Stimulated activated CD8-positive, alpha-beta memory T cell treated with anti-CD3 and anti-CD28 coated beads, Interleukin-12 subunit alpha, Interleukin-12 subunit beta, amount 100 ng/mL, for 24 hours (primary cell): ENCODE data around the gene DTX4.
"Not testable (repeated sequence)": the region's sequence is repeated elsewhere in the genome, so short reads cannot be mapped to it uniquely, and the experiment has no call there.

Source experiments
- DNase-seq: peaks from one replicate; pipeline ENCODE4 v3.0.0-alpha.2; 2020; ENCODE audit errors: extremely low read depth

The DTX4 gene

DNA sequence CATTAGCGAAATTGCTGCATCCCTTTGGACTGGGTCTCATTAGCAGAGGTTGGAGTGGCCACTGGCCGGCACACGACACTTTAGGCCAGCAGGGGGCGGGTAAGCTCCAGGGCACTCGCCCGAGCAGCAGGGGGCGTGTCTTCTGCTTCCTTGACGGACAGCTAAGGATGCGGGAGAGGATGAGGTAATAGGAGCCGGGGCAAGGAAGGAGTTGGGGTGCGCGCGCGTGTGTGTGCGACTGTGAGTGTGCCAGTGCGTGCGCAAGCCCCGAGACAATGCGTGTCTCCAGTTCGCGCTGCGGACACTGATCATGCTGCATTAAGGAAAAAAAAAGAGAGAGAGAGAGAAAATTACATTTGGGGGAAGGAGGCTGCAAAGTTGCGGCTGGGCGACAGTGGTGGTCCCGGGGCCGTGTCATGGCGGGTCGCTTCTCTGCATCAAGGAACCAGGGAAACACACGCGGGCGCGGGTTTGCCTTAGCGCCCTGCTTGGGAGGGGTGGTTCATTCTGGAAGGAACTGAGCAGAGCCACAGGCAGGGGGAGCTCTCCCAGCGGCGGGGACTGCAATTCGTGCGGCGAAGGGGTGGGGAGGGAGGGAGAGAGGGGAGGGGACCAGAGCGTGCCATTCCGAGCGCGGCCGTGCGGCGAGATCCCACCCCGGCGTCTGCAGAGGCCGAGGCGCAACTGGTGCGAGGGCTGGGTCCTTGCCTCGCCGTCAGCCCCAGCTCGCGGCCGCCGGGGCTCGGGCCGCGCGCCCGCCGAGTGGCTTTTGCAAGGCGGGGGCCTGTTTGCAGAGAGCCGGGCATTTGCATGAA, at the start of gene DTX4:
DTX4 (plus strand) TSS at position 625 of the 815 bp plus-strand sequence. CDS start 464 bp downstream, outside the sequence.
- DNase-seq: peak; percentile 78

DNA sequence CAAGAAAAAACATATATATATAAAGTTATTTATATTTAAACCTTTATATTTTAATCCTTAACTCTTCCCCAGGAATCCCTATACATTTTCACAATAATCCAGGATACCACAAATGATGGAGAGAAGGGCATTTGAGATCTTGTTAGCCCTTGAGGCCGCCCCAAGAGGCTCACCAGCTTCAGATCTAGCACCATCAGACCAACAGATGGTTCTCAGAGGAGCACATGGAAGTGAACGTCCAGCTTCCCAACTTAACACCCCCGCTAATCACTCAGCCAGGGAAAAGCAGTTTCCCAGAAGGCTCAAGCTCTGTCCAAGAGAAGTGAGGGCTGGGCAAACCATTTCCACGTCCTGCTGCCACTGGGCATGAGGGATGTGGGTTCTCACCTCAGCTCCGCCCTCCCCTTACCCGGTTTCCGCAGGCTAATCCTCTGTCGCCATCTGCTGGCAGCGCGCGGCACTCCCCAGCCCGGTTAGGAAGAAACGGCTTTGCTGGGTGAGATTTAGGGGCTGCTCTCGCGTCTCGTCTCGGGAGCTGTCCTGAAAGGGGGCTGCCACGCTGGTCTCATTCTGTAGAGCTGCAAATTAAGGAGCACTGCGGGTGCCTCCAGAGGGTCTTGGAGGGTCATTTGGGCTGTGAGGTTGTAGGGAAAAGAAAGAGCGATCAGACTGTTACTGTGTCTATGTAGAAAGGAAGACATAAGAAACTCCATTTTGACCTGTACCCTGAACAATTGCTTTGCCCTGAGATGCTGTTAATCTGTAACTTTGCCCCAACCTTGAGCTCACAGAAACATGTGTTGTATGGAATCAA, 36.1 kb upstream of the DTX4 start:
- DNase-seq: peak; percentile 58

DNA sequence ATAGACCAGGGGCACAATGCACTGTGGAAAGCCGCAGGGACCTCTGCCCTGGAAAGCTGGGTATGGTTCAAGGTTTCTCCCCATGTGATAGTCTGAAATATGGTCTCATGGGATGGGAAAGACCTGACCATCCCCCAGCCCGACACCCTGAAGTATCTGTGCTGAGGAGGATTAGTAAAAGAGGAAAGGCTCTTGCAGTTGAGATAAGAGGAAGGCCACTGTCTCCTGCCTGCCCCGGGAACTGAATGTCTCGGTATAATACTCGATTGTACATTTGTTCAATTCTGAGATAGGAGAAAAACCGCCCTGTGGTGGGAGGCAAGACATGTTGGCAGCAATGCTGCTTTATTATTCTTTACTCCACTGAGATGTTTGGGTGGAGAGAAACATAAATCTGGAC, 35.4 kb upstream of the DTX4 start:
- DNase-seq: not testable (repeated sequence)

DNA sequence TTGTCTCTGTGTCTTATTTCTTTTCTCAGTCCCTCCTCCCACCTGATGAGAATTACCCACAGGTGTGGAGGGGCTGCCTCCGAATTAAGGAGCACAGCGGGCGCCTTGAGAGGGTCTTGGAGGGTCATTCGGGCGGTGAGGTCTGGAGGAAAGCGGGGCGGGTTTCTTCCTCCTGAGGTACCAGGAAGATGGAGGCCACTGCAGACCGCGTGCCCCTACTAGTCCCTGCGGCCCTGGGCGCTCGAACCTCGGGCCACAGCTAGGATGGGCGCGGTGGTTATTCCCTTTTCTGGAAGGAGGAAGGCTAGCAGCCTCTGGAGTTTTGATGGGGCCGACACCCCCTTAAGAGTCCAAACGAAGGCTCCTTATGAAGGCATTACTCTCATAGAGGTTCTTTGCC, 34.7 kb upstream of the DTX4 start:
- DNase-seq: no peak

DNA sequence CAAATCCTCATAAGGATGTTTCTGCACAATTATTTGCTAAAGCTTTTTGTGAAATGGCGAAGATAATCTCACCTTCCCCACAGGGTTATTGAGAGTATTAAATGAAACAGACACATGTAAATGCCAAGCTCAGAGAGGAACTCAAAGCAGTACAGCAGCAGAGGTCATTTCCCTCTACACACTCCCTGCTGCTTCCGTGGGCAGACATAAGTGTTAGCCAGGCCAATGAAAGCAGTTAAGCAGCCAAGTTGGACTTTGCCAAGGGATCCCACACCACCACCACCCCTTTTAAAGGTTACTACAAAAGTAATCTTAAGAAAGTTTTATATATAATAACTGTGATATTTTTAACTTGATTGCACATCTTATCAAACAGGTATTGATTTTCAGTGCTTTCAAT, 33.3 kb upstream of the DTX4 start:
- DNase-seq: no peak

DNA sequence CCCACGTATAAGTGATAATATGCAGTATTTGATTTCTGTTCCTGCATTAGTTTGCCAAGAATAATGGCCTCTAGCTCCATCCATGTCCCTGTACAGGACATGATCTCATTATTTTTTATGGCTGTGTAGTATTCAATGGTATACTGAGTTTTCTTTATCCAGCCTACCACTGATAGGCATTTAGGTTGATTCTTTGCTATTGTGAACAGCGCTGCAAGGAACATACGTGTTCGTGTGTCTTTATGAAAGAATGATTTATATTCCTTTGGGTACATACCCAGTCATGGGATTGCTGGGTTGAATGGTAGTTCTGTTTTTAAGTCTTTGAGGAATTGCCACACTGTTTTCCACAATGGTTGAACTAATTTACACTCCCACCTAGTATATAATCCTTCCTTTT, 30.7 kb upstream of the DTX4 start:
- DNase-seq: no peak

DNA sequence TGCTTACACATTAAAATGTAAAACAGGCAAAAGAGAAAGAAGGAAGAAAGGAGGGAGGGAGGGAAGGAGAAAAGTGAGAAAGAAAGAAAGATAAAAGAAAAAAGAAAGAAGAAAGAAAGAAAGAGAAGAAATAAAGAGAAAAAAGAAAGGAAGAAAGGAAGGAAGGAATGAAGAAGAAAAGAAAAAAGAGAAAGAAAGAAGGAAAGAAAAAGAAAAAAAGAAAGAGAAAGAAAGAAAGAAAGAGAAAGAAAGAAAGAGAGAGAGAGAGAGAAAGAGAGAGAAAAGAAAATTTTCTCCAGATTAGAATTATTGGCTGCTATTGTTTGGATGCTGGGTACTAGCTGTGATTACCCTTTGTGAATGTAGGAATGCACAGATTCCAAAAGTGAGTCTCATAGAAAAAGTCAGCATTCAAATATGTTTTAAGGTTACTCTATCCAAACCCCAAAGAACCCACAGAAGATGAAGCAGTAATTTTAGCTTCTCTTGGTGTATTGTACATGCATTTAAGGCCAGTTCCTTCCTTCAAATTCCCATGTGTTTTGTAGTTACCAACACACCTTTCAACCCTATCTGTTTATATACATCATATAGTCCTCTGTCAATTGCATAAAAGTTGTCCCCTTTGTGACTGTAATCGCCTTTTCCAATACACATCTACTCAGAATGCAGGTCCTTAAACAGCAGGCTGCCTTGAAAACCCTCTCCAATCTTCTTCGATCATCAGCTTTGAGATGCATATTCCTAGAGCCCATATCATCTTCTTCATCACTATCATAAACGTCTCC, 30.1 kb upstream of the DTX4 start:
- DNase-seq: no peak

DNA sequence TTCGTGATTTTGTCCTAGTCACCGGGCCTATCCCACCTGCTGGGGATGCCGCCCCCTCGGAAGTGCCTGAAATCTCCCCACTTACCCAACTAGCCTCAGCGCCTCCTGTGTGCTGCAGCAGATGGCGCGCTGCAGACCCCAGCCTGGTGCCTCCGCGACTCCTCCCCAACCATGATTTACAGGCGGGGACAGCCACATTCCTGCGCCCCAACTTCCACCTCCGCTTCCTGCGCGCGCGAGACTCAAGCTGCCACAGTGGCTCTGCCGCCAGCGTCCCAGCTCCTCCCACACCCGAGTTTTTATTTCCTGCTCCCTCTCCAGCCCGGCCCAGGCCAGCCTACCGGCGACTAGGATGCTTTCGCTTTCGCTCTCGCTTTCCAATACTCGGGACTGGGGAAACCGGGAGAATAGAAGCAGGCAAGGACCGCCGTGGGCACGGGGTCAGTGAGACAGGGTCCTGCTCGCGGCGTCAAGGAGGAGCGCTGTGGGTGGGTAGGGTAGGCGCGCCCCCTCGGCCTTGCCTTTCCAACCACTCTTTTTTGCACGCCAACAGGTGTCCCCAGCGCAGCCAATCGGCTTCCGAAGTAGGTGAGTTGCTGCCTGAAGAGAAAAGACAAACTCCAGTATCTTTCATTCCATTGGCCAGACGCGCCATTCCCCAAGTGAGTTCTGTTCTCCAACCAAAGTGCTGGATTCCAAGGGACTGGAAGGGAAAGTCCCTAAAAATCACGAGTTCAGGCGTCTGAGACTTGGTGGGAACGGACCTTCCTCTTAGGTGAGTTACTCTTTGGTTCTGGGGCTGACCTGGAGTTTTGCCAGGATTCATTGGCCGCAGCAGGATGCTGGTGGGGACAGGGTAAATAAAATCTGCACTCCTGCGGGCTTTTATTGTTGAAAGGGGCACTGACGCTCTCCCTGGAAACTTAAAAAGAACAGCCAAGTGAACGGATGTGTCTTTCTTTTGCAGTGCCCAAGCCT, 29.1 kb upstream of the DTX4 start, which contains the start of gene FAM111A:
FAM111A (plus strand) TSS at position 327 of the 978 bp plus-strand sequence. CDS start 6,017 bp downstream, outside the sequence.
- DNase-seq: peak; percentile 52

DNA sequence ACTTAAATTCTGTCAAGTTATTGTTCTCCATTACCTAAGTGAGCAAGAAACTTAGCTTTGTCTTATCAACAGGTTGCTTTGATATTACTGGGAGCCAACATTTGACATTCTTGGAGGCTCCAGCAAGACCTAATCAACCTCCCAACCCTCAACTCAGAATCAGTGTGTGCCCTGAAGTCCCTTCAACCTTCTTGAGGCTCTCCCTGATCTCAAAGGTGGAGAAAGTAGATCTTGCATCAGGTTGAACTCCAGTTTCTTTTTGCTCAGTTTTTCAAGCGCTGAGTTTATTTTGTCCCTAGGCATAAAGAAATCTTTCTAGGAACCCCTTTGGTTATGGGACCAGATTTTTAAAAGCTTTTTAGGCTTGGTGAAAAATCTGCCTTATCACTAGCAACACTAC, 27.8 kb upstream of the DTX4 start:
- DNase-seq: no peak

DNA sequence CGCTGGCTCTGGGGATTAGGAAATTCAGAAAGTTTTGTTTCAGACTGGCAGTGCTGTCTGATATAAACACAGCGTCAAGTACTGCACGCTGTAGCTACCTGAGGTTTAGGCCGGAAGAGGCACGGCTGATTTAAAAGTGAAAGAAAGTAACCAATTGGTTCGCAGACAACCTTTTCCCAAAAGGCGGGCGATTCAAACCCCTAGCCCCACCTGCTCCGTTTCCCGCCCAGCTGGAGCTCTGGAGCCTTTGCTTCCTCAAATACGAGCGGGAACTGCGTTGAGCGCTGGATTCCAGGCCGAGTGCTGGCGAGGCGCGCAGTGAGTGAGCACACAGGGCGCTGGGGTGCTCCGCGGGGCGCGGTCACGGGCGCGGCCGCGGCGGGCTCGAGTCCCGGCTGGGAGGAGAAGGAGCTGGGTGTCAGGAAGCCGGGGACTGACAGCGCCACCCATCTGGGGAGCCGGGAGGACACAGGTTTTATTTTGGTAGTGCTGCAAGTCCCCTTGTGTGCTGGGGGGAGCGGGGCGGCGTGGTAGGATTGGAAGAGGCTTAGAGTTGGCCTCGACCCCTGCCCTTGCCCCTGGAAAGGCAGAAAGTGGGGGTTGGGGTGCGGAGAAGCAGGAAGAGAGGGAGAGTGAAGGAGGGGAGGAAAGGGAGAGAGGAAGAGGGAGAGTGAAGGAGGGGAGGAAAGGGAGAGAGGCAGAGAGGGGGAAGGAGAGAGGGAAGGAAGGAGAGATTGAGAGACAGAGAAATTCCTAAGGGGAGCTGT, 27.2 kb upstream of the DTX4 start:
- DNase-seq: peak; percentile 35

DNA sequence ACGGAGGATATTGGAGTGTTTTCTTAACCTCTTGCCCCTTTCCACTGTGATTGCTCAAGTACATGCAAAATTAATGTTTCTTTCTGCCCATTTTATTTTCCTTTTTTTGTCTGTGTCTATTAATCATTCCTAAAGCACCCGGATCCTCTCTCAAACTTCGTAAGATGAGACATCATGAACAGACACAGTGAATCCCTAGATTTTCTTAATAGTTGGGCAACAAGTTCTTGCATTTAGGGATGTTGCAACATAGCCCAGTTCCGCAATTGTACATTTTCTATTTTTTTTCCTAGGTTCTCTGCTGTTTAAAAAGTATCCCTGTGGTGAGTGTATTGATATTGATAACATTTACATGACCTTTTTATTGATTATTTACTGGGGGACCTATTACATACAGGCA, 26.4 kb upstream of the DTX4 start:
- no peak for DNase-seq

DNA sequence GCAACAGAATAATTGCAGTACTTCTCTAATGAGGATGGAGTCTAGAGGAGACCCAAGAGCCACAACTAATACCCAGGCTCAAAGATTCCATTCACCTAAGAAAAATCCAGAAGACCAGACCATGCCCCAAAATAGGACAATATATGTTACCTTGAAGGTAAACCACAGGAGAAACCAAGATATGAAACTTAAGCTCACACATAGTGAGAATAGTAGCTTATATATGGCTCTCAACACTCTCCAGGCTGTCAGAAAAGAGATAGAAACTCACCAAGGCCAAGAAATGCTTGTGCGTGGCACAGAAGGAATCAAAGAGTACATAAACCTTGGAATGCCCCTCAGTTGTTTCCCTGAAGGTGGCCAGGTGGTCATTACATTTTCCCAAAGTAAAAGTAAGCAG, 20.2 kb upstream of the DTX4 start:
- no peak for DNase-seq

DNA sequence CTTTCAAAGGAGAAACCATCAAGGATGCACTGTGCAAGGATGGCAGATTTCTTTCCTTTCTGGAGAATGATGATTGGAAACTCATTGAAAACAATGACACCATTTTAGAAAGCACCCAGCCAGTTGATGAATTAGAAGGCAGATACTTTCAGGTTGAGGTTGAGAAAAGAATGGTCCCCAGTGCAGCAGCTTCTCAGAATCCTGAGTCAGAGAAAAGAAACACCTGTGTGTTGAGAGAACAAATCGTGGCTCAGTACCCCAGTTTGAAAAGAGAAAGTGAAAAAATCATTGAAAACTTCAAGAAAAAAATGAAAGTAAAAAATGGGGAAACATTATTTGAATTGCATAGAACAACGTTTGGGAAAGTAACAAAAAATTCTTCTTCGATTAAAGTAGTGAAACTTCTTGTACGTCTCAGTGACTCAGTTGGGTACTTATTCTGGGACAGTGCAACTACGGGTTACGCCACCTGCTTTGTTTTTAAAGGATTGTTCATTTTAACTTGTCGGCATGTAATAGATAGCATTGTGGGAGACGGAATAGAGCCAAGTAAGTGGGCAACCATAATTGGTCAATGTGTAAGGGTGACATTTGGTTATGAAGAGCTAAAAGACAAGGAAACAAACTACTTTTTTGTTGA, 19.5 kb upstream of the DTX4 start:
- no peak for DNase-seq

DNA sequence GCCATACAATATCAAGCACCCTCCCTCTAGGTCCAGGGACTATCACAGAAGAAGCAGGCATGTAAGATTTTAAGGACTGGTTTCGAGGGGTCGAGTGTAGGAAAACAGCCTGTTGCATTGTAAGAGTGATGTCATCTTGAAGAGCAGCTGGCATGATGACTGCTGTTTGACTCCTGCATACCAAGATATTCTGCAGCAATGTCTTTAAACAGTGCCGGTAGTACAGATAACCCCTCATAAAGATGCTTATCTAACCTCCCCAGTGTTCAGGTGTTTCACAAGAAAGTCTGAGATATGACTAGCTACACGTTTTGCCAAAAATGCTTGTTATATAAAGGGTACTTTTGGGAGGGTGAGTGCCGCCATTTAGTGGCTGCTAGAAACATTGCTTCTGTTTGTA, 17.3 kb upstream of the DTX4 start:
- DNase-seq: no peak

DNA sequence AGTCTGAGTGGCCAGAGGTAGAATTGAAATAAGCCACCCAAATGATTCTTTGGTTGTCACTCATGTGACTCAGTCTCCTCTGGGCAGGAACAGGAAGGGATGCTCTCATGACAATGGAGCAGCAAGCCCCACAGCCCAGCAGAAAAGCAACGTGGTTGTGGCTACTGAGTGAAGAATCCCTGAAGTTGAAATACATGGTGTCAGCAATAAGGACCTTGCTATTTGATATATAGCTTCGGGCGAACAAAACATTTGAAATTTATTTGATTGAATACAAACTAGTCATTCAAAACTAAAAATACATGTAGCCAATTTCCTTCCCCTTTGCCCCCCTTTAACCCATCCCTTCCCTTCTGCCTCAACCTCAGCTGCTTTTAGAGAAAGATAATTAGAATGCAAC, 14.5 kb upstream of the DTX4 start:
- no peak for DNase-seq

DNA sequence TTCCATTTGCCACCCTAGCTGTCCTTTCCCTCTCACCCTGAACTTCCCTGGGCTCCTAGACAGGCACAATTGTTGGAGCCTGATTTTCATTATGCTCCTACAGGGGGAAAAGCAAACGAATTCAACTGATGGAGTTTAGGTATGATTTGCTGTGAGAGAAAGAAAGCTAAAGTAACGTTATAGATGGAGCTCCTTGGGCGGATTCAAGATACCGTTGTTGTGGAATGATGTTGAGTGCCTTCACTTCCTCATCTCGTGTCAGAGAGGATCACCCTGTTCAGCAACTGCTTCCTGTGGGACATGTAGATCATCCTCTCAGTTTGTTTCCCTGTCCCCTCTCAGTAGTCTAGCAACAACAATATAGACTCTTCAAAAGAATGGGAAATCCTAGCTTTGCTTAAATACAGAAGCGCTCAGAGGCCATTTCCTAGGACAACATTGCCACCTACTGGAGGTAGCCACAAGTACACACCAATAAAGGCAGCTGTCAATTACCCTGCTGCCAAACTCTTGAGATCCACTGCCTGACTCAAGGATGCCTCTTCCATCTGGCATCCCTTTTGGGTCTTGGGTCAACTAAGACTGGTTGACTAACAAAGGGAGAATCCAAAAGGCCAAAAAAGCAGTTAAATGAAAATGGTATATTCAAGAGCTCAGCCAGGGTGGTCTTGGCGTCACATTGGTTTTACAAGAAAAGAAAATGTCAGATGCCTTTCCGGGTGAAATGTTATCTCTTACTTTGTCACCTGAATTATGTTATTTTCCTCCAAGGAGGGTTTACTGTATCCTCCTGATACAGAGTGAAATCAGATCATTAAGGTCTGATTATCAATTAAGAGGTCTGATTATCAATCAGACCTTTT, 13.5 kb upstream of the DTX4 start:
- no peak for DNase-seq

DNA sequence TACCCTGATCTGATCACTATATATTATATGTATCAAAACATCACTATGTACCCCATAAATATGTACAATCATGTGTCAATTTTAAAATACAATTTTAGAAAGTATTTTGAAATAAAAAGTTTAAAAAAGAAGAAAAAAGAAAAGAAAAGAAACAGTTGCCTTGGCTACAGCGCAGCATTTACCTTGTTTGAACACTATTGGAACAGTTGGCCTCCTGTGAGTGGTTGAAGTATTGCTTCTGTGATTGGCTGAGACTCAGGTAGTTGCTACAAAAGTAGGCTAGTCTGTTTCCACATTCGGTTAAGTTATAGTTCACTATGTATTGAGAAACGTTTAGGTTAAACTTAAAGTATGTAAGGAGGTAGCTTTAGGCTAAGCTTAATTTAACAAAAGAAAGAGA, 7.9 kb upstream of the DTX4 start:
- no peak for DNase-seq

DNA sequence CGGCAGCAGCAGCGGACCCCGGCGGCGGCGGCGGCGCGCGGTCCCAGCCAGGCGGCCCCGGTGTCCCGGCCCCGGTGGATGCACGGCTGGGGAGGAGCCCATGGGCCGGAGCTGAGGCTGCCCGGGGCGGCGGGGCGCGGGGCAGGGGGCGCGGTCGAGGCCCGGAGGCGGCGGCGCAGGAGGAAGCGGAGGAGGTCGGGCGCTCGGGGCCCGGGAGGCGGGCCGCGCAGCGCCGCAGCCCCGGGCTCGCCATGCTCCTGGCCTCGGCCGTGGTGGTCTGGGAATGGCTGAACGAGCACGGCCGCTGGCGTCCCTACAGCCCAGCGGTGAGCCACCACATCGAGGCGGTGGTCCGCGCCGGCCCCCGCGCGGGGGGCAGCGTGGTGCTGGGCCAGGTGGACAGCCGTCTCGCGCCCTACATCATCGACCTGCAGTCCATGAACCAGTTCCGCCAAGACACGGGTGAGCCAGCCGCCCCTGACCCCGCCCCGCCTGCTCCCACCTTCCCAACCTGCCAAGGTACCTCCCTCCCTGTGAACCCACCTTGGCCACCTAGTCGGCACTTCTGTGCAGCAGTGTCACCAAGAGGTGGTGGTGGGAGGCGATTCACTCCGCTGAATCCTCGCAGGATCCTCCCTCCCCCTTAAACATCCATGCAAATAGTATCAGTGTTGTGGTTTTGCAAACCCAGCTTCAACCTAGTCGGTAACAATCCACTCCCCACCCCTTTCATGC, 580 bp downstream of the DTX4 start:
- DNase-seq: no peak
